Esophagus squamous epithelium (tissue), 5 donors: ENCODE data around the gene NRCAM. TPM values are rescaled to one million over a fixed set of nuclear protein-coding genes. Genes with fewer than 3 reads are reported as not detected.

Source experiments
- DNase-seq: peaks from one replicate; lab custom pipeline; 2025; lab: John Stamatoyannopoulos, UW
- H3K27ac ChIP-seq, 4 donors: fragments of 200-600 bp; sonication (generic); one replicate each; pipeline ENCODE4 v1.5.1; 2016 to 2019; ENCODE audit warnings: mild to moderate bottlenecking in 1 of 4
- H3K27me3 ChIP-seq, 4 donors: fragments of 200-600 bp; sonication (generic); 1 replicate in 3 of 4; 2 replicates in 1 of 4; pipeline versions ENCODE4 v1.5.1 to v1.6.0; 2017 to 2021; ENCODE audit warnings: antibody characterized with exemption in 1 of 4
- H3K36me3 ChIP-seq, 3 donors: fragments of 200-600 bp; sonication (generic); one replicate each; pipeline ENCODE4 v1.5.1; 2016 to 2019
- H3K4me1 ChIP-seq, 3 donors: fragments of 200-600 bp; sonication (generic); one replicate each; pipeline ENCODE4 v1.5.1; 2017 to 2019
- H3K4me3 ChIP-seq, 4 donors: fragments of 200-600 bp; sonication (generic); 1 replicate in 3 of 4; 2 replicates in 1 of 4; pipeline ENCODE4 v1.5.1; 2016 to 2019; ENCODE audit warnings: mild to moderate bottlenecking in 2 of 4, moderate library complexity in 1 of 4
- H3K9me3 ChIP-seq, 3 donors: fragments of 200-600 bp; sonication (generic); one replicate each; pipeline ENCODE4 v1.5.1; 2016 to 2019
- CTCF ChIP-seq, 6 experiments: fragments of 450-650 bp in 4 of 6; fragments of 200-600 bp in 2 of 6; sonication (generic) in 2 of 6; IDR thresholded peaks; one replicate each; pipeline ENCODE4 v1.5.1; 2016 to 2019; ENCODE audit warnings: antibody characterized with exemption in 6 of 6, mild to moderate bottlenecking in 4 of 6, moderate library complexity in 4 of 6
- POLR2A ChIP-seq, 4 donors: fragments of 450-650 bp; IDR thresholded peaks; one replicate each; pipeline ENCODE4 v1.6.1; 2017; ENCODE audit warnings: antibody characterized with exemption in 4 of 4, mild to moderate bottlenecking in 4 of 4, moderate library complexity in 3 of 4
- WGBS, 2 donors: methylation state at CpG; one replicate each; pipeline ENCODE4 v1.1.5; 2018; 5-methylcytosine and 5-hydroxymethylcytosine counted together
- intact Hi-C: fragments of 100-400 bp; cut with DNase I; formaldehyde crosslinking; loops from one replicate; pipeline ENCODE4 v1.15.0; 2022
- total RNA-seq, 4 donors: library from RNA; depleted of rRNA; stranded (reverse); fragments of >200 nt; gene quantifications; one replicate each; pipeline ENCODE4 v1.1.0, GENCODE V29; 2016
- donor health status: DM: yes; HTN: yes; CAD: no.

NRCAM gene
- total RNA-seq, 4 donors from 2014 or later: 1.5 to 9.8 (median 6.3) TPM; not detected in 1

- Histone ChIP-seq H3K36me3 (no peaks in the 10 kb centered on the region), H3K27ac (no peak overlapping the region), H3K4me1 (no peaks in the 10 kb centered on the region), H3K9me3 (no peaks in the 10 kb centered on the region), H3K4me3 (no peak overlapping the region), H3K27me3 (no peaks in the 10 kb centered on the region)
- DNase-seq: no peak
- TF ChIP-seq CTCF (IDR thresholded peaks at IDR 0.05): no peak
- TF ChIP-seq POLR2A (IDR thresholded peaks at IDR 0.05): no peak
- WGBS, 2 donors: 42 to 53% methylated on average over 5 of the region's 5 CpGs
- intact Hi-C loops: no loop called here
Observed at GRCh38 chr7:108442039-108442568, 14.1 kb downstream of the NRCAM start.

GRCh38 chr7:108441392-108441955 lies 14.8 kb downstream of the NRCAM start:
- DNase-seq: no peak
- H3K9me3 ChIP-seq: no peaks in the 10 kb centered on the region
- H3K27me3 ChIP-seq: no peaks in the 10 kb centered on the region
- H3K4me1 ChIP-seq: no peaks in the 10 kb centered on the region
- no peak overlapping the region for H3K27ac ChIP-seq
- WGBS, 2 donors: 71 to 80% methylated on average over 4 of the region's 4 CpGs
- no peak overlapping the region for H3K4me3 ChIP-seq
- TF ChIP-seq CTCF (IDR thresholded peaks at IDR 0.05) (no peak), POLR2A (IDR thresholded peaks at IDR 0.05) (no peak)
- H3K36me3 ChIP-seq: no peaks in the 10 kb centered on the region
- intact Hi-C loops: no loop called here

- TF ChIP-seq POLR2A (IDR thresholded peaks at IDR 0.05): no peak
- TF ChIP-seq CTCF (IDR thresholded peaks at IDR 0.05): no peak
- Histone ChIP-seq H3K4me3 (no peak overlapping the region), H3K9me3 (no peaks in the 10 kb centered on the region), H3K27ac (no peak overlapping the region), H3K4me1 (no peaks in the 10 kb centered on the region), H3K27me3 (no peaks in the 10 kb centered on the region), H3K36me3 (no peaks in the 10 kb centered on the region)
- DNase-seq: no peak
- intact Hi-C loops: no loop called here
- WGBS, 2 donors: 68 to 86% methylated on average over 3 of the region's 3 CpGs
Observed at GRCh38 chr7:108440613-108441012, 15.6 kb downstream of the NRCAM start.

- intact Hi-C loops: no loop called here
- Histone ChIP-seq H3K9me3 (no peaks in the 10 kb centered on the region), H3K4me3 (no peak overlapping the region), H3K36me3 (no peaks in the 10 kb centered on the region), H3K4me1 (no peaks in the 10 kb centered on the region), H3K27me3 (no peaks in the 10 kb centered on the region), H3K27ac (no peak overlapping the region)
- WGBS, 2 donors: 83 to 87% methylated on average over 3 of the region's 3 CpGs
- DNase-seq: no peak
- TF ChIP-seq CTCF (IDR thresholded peaks at IDR 0.05) (no peak), POLR2A (IDR thresholded peaks at IDR 0.05) (no peak)
Observed at GRCh38 chr7:108436906-108437305, 19.3 kb downstream of the NRCAM start.

GRCh38 chr7:108434010-108434409 lies 22.2 kb downstream of the NRCAM start:
- no peaks in the 10 kb centered on the region for H3K36me3 ChIP-seq
- H3K27me3 ChIP-seq: no peaks in the 10 kb centered on the region
- H3K4me1 ChIP-seq: no peaks in the 10 kb centered on the region
- TF ChIP-seq POLR2A (IDR thresholded peaks at IDR 0.05): no peak
- TF ChIP-seq CTCF (IDR thresholded peaks at IDR 0.05): no peak
- no peaks in the 10 kb centered on the region for H3K9me3 ChIP-seq
- H3K4me3 ChIP-seq: no peak overlapping the region
- DNase-seq: no peak
- 61 to 65% methylated on average over 2 of the region's 2 CpGs for WGBS, 2 donors
- intact Hi-C loops: no loop called here
- H3K27ac ChIP-seq: no peak overlapping the region
